Measurements from ENCODE around the gene DNAJC5.

DNAJC5 gene

GRCh38 chr20:63942250-63942951, 47.5 kb downstream of the DNAJC5 start:
- DNase-seq = peak; percentile 65 to 69

DNA sequence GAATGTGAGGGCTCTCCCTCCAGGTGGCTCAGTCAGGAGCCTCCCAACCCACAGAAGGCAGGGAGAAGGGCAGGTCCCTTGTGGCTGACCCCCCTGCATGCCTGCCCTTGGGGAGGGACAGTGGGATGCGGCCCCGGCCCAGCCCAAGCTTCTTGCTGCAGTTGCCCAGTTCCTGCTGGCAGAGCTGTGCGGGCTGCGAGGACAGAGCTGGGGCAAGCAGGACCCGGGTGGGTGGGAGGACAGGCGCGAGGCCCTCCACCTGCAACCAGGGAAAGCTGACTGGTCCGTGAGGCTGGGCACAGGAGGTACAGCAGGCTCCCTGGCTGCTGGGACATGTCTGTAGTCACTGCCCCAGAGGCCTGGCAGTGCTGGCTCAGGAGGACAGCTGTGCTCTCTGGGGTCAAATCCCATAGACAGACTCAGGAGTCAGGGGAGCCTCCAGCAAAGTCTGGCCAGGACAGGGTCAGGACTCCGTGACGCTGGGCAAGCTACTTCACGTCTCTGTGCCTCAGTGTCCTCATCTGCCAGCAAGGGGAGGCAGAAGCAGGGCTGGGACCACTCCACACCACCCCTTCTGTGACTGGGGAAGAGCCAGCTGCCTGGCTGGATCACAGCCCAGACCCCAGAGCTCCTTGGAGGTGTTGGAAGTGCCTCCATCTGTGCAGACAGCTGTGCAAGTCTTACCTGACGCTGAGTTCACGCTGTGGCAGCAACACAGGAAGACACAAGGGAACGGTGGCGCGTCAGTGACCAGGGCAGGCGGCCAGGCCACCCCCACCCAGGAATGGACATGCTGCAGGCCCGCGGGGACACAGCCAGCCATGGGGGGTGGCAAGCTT, 48.3 kb downstream of the DNAJC5 start:
- DNase-seq = no peak

DNA sequence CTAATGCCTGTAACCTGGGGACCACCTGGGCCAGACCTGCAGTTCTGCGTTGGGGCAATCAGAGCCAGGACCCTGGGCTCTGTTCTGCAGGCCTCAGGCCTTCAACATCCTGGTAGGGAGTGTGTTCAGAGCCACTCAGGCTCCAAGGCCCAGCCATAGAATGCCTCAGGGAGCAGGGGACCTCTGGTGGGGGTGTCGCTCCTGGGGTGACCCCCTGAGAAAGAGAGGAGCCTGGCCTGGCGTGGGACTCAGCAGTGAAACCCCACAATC, 48.8 kb downstream of the DNAJC5 start:
- no peak for DNase-seq

GRCh38 chr20:63944078-63944941, 49.4 kb downstream of the DNAJC5 start:
- no peak for DNase-seq

DNA sequence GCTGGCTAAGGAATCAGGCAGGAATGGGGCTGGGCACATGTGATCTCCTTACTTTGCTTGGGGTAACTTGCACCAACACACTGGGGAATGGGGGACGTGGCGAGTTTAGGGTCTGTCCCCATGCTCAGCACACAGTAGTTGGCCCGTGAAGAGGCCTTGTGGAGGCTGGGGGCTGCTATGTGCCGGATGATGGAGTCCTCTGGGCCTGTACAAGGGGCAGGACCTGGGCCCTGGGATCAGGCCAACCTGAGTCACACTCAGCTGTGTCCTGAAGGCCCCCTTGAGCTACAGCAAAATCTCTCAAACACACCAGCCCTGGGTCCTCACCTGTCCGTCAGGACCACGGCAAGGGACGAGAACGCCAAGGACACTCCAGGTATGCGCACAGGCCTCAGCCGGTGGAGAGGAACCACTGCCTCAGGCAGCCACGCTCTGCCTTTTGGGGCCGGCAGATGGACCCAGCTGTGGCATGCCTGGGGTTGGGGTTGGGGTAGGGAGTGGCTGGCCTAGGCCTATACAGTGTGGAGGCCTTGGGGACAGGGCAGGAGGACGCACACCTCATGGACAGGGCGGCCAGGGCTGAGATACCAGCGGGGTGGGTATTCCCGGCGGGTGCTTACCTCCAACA, 50.2 kb downstream of the DNAJC5 start:
- DNase-seq = no peak

- no peak for DNase-seq
Observed at GRCh38 chr20:63945921-63946920, 51.3 kb downstream of the DNAJC5 start.

DNA sequence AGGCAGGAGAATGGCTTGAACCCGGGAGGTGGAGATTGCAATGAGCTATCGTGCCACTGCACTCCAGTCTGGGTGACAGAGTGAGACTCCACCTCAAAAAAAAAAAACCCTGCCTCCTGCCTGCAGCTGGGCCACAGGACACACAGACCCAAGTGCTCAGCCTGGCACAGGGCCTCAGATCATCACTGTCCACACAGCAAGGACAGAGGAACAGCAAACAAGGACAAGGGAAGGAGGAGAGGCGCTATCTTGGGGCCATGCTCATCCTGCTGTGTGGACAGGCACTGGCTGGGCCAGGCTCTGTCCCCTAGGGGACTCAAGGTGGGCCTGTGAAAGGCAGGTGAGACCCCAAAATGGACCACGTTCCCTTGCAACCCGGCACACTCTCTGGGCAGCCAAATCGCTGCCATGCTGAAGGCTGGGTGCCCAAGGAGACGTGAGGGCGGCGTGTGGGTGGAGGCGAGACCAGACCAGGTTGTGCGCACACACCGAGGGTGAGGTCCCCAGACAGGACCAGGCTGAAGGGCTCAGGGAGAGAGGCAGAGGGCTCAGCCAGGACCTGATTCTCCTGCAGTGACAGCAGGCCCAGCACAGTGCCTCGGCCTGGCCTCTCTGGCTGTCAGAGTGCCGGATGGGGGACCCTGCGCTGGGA, 52.2 kb downstream of the DNAJC5 start:
- no peak for DNase-seq

GRCh38 chr20:63947638-63948456, 52.9 kb downstream of the DNAJC5 start:
- peak; percentile 29 to 38 for DNase-seq

DNA sequence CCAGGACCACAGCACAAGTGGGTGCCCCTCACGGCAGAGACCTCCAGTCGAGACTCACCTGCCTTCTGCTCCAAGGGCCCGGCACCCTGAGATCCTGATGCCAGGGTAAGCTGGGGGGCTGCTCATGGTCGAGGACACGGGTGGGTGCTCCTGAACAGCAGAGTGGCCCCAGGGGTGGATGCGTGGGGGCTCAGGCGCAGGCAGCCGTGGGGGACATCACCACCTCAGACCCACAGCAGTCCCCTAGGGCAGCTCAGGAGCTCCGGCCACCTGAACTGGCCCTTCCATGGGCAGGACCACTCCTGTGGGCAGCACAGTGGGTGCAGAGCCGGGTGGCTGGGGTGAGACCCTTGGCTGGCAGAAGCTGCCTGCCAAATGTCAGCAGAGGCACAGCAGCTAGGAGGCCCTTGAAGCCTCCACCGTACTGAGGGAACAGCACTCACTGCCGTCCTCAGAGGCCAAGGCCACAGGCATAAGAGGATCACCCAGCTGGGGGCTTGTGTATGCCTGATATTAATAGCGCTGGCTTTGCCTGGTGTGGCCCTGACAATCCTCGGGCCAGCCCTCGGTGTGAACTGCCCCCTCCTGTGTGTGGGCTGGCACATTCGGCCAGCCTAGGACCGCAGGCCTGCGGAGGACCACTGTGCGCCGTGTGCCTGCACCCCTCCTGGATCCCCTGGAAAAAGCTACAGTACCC, 55.9 kb downstream of the DNAJC5 start:
- no peak for DNase-seq

DNA sequence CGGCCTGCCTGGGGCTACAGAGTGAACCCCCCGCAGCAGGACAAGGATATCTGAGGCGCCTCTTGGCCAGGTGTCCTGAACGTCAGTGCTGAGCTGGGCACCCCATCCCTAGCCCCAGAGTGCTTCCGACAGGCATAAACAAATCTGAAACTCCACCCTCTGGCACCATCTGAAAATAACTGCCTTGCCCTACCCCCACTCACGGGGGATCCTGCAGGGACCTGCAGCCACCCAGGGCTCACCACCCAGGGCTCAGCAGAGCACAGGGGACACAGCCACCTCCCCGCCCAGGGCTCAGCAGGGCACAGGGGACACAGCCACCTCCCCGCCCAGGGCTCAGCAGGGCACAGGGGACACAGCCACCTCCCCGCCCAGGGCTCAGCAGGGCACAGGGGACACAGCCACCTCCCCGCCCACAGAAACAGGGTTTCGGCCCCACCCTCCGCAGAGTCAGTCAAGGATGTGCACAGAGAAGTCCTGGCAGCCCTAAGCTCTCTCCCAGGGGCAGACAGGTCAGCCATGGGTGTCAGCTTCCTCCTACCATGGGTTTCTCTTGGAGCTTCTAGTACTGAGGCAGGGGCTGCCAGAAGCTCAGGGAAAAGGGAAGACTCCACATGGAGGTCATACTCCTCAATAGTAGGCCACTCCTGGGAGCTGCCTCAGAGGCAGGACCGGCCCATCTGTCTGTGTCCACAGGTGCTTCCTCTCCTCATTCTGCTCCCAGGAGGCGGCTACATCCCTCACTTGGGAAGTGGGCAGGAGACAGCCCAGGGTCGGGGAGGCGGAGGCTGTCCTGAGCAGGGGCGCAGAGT, 56.7 kb downstream of the DNAJC5 start:
- no peak for DNase-seq

DNA sequence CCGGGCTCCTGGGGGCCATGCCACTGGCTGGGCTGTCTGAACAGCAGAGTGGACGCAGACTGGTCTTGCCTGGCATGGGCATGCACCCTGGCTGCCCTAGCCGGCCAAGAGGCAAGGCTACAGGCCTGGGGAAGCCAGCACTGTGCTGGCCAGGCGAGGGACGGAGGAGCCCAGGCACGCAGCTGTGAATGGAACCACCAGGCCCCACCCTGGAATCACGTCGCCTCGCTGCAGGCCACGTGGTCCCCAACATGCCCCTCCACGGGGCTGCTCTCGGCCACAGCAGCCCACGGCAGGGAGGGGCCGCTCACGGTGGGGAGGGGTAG, 57.2 kb downstream of the DNAJC5 start:
- no peak for DNase-seq

- DNase-seq = no peak
Observed at GRCh38 chr20:63952769-63953168, 57.8 kb downstream of the DNAJC5 start.

DNA sequence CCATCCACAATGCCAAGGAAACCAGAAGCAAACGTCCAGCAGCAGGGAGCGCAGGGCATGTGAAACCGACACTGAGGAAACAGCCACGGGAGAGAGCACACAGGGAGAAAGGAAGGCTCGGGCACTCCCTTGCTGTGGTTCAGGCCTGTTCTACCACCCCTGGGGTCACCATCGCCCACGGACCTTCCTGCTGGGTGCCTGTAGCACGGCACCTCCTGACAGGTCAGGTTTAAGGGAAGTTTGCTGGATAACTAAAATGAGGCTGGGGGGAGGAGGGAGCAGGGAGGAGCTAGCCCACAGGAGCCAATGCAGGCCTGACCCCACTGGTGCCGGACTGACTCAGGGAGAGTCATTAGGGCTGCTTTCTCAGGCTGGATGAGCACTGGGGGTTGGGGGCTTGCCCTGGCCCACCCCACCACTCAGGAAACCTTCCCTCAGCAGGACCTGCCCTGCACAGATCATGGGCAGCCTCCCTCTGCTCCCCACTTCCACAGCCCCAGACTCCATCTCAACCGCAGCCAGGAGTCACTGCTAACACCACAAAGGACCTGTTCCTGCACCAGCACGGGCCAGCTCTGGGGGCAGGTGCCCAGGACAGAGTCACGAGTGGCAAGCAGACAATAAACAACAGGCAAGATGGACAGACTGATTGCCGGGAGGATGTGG, 59.0 kb downstream of the DNAJC5 start:
- DNase-seq = no peak

GRCh38 chr20:63955281-63955826, 60.4 kb downstream of the DNAJC5 start:
- DNase-seq = peak; percentile 38 to 46

DNA sequence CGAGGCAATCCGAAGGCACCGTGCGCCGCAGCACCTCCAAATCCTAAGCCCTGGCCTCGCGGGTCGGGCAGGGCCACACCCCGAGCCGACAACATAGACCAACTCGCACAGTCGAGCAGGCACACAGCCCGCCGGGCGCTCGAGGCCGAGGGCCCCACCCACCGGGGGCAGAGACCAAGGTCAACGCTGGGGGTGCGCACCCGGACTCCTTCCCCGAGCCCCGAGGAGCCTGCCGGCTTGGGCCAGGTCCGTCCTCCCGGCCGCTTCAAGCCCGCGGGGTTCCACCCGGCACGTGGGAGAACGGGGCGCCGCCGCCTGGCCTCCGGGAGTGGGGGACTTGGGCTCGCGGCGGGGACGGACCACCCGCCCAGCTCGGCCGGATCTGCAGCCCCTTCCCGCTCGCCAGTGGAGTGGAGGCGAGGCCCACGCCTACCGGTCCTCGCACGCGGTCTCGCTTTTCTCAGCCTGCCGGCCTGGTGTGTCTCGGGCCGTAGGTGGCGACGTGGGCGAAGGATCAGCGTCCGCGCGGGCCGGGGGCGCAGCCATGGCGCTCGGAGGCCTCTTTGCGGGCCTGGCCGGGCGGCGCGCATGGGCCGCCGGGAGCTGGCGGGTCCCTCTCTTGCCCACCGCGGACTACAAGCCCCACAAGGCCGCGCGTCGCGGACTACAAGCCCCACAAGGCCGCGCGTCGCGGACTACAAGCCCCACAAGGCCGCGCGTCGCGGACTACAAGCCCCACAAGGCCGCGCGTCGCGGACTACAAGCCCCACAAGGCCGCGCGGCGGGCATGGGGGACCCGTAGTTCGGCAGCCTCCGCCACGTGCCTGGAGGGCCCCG, 61.1 kb downstream of the DNAJC5 start, which contains the start of gene UCKL1:
Gene UCKL1, minus strand, starts transcription at position 590 of the 837 bp plus-strand sequence. Its CDS starts 44 bp downstream, at position 546.
- peak; percentile 88 to 90 for DNase-seq

DNA sequence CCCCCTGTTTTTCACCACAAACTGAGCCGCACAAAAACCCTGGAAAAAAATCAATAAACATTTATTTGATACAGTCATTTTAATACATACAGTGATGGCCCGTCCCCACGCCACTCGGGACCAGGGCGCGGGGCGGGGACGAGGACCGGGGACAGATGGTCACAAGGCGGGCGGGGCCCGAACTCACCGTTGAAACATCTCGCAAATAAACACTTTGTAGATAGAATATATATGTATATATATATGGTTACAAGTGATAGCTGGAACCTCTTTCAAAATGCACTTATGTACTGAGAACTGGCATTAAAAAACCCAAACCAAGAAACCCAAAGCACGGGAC, 61.7 kb downstream of the DNAJC5 start:
- no peak for DNase-seq

Measured in activated CD4-positive, alpha-beta T cell treated with anti-CD3 and anti-CD28 coated beads, Interleukin-2, amount 50 U/mL, for 48 hours (primary cell).